Stimulated activated naive CD8-positive, alpha-beta T cell treated with anti-CD3 and anti-CD28 coated beads, Interleukin-15, amount 100 ng/mL, for 72 hours (primary cell): ENCODE data around the gene DLG4.
"Not testable (repeated sequence)": the region's sequence is repeated elsewhere in the genome, so short reads cannot be mapped to it uniquely, and the experiment has no call there.

Experiments used
- ATAC-seq: fragments of 150-1000 bp; cut with Tn5 transposase; 2 replicates; pipeline ENCODE4 v1.10.0; 2021; ENCODE audit warnings: mild to moderate bottlenecking, moderate library complexity
- DNase-seq, 2 donors: peaks; one replicate each; pipeline ENCODE4 v3.0.0; 2021 to 2022
- H3K27ac Mint-ChIP-seq, 2 donors: one replicate each; pipeline ENCODE4 v1.8.0; 2022; ENCODE audit warnings: mild to moderate bottlenecking in 2 of 2, mixed read lengths in 2 of 2, moderate library complexity in 2 of 2
- H3K27me3 Mint-ChIP-seq: one replicate; pipeline ENCODE4 v1.8.0; 2022; ENCODE audit warnings: mixed read lengths
- H3K4me1 Mint-ChIP-seq: one replicate; pipeline ENCODE4 v1.8.0; 2022; ENCODE audit warnings: mild to moderate bottlenecking, mixed read lengths
- H3K4me3 Mint-ChIP-seq, 2 donors: one replicate each; pipeline ENCODE4 v1.8.0; 2022; ENCODE audit warnings: mild to moderate bottlenecking in 2 of 2, mixed read lengths in 2 of 2, moderate library complexity in 1 of 2
- H3K9me3 Mint-ChIP-seq, 2 donors: one replicate each; pipeline ENCODE4 v1.8.0; 2022; ENCODE audit warnings: mixed read lengths in 2 of 2

The DLG4 gene

GRCh38 chr17:7252176-7253043 lies 32.8 kb upstream of the DLG4 start, which contains the start of gene ELP5:
ELP5 (plus strand) TSS chr17:7252215; CDS start chr17:7252551, 336 bp downstream.
- H3K4me3 Mint-ChIP-seq = peak within 1 kb of the TSS; percentile 94 to 99
- no peaks in the 10 kb centered on the region for H3K27me3 Mint-ChIP-seq
- DNase-seq (peak; percentile 92 to 93), ATAC-seq (peak; percentile 79)
- no peaks in the 10 kb centered on the region for H3K9me3 Mint-ChIP-seq
- H3K4me1 Mint-ChIP-seq = peaks cover 51% of the 10 kb centered on the region
- H3K27ac Mint-ChIP-seq = peak within 1 kb of the TSS; percentile 98 to 100

GRCh38 chr17:7251661-7252175 lies 32.1 kb upstream of the DLG4 start, which contains the start of gene CTDNEP1:
CTDNEP1 (minus strand) TSS chr17:7251734; CDS start chr17:7251296, 438 bp downstream.
- DNase-seq = peak; percentile 99 to 100
- Mint-ChIP-seq H3K27me3 (no peaks in the 10 kb centered on the region), H3K27ac (peak within 1 kb of the TSS; percentile 98 to 100), H3K4me3 (peak within 1 kb of the TSS; percentile 94 to 99), H3K4me1 (peaks cover 54% of the 10 kb centered on the region), H3K9me3 (no peaks in the 10 kb centered on the region)
- peak; percentile 96 for ATAC-seq

- ATAC-seq (peak; percentile 27), DNase-seq (no peak)
These were observed 31.3 kb upstream of the DLG4 start for GRCh38 chr17:7250695-7251627.

GRCh38 chr17:7249830-7250229 lies 30.2 kb upstream of the DLG4 start:
- Mint-ChIP-seq H3K4me1 (peaks cover 58% of the 10 kb centered on the region), H3K27me3 (no peaks in the 10 kb centered on the region), H3K9me3 (no peaks in the 10 kb centered on the region), H3K4me3 (peak overlapping the region; percentile 94 to 99), H3K27ac (peak overlapping the region in 1 of 2 donors; percentile 91)
- no peak for ATAC-seq
- no peak for DNase-seq

More at GRCh38 chr17:7250695-7251627, 31.3 kb upstream of the DLG4 start:
- H3K9me3 Mint-ChIP-seq = no peaks in the 10 kb centered on the region
- peak overlapping the region; percentile 94 to 99 for H3K4me3 Mint-ChIP-seq
- no peaks in the 10 kb centered on the region for H3K27me3 Mint-ChIP-seq
- peaks cover 60% of the 10 kb centered on the region for H3K4me1 Mint-ChIP-seq
- H3K27ac Mint-ChIP-seq = peak overlapping the region; percentile 97 to 98

- ATAC-seq (no peak), DNase-seq (no peak)
- Mint-ChIP-seq H3K27me3 (no peaks in the 10 kb centered on the region), H3K4me1 (peaks cover 52% of the 10 kb centered on the region), H3K9me3 (no peaks in the 10 kb centered on the region), H3K4me3 (peak overlapping the region; percentile 66 to 80), H3K27ac (peak overlapping the region in 1 of 2 donors; percentile 91)
These were observed 29.6 kb upstream of the DLG4 start for GRCh38 chr17:7249214-7249613.

- Mint-ChIP-seq H3K27me3 (no peaks in the 10 kb centered on the region), H3K4me1 (peaks cover 48% of the 10 kb centered on the region), H3K4me3 (peak overlapping the region; percentile 66 to 80), H3K9me3 (no peaks in the 10 kb centered on the region), H3K27ac (peak overlapping the region in 1 of 2 donors; percentile 40)
- DNase-seq (no peak), ATAC-seq (no peak)
These were observed 29.2 kb upstream of the DLG4 start for GRCh38 chr17:7248796-7249195.

GRCh38 chr17:7246779-7247178 lies 27.1 kb upstream of the DLG4 start:
- peak overlapping the region in 1 of 2 donors; percentile 74 for H3K27ac Mint-ChIP-seq

GRCh38 chr17:7243838-7244237 lies 24.2 kb upstream of the DLG4 start:
- not testable (repeated sequence) for ATAC-seq, H3K9me3 Mint-ChIP-seq, H3K27ac Mint-ChIP-seq, H3K27me3 Mint-ChIP-seq, H3K4me3 Mint-ChIP-seq, DNase-seq
- H3K4me1 Mint-ChIP-seq = peaks cover 55% of the 10 kb centered on the region

More at GRCh38 chr17:7246779-7247178, 27.1 kb upstream of the DLG4 start:
- no peaks in the 10 kb centered on the region for H3K9me3 Mint-ChIP-seq
- DNase-seq (no peak), ATAC-seq (no peak)
- no peak overlapping the region for H3K4me3 Mint-ChIP-seq
- H3K27me3 Mint-ChIP-seq = no peaks in the 10 kb centered on the region
- peaks cover 48% of the 10 kb centered on the region for H3K4me1 Mint-ChIP-seq

GRCh38 chr17:7243453-7243729 lies 23.8 kb upstream of the DLG4 start:
- DNase-seq = no peak
- peaks cover 50% of the 10 kb centered on the region for H3K4me1 Mint-ChIP-seq
- H3K27me3 Mint-ChIP-seq = no peaks in the 10 kb centered on the region
- ATAC-seq = no peak
- H3K4me3 Mint-ChIP-seq = peak overlapping the region; percentile 98 to 100
- H3K9me3 Mint-ChIP-seq = no peaks in the 10 kb centered on the region
- H3K27ac Mint-ChIP-seq = peak overlapping the region; percentile 41 to 94

GRCh38 chr17:7242717-7243452 lies 23.2 kb upstream of the DLG4 start:
- Mint-ChIP-seq H3K4me1 (peaks cover 50% of the 10 kb centered on the region), H3K9me3 (no peaks in the 10 kb centered on the region), H3K4me3 (peak overlapping the region; percentile 98 to 100), H3K27me3 (no peaks in the 10 kb centered on the region), H3K27ac (peak overlapping the region; percentile 96 to 99)
- DNase-seq (peak; percentile 90 to 91), ATAC-seq (peak; percentile 59)

- Mint-ChIP-seq H3K4me3 (peak within 1 kb of the TSS; percentile 98 to 100), H3K27ac (peak within 1 kb of the TSS; percentile 97 to 99), H3K9me3 (no peaks in the 10 kb centered on the region), H3K27me3 (no peaks in the 10 kb centered on the region), H3K4me1 (peaks cover 56% of the 10 kb centered on the region)
- DNase-seq (peak; percentile 91 to 92), ATAC-seq (peak; percentile 39)
These were observed 22.4 kb upstream of the DLG4 start, which contains the start of gene GABARAP for GRCh38 chr17:7241783-7242716. GABARAP (minus strand) TSS chr17:7242449; CDS start chr17:7242330, 119 bp downstream.

GRCh38 chr17:7241090-7241733 lies 21.6 kb upstream of the DLG4 start:
- Mint-ChIP-seq H3K27ac (peak overlapping the region; percentile 97 to 99), H3K4me3 (peak overlapping the region; percentile 98 to 100), H3K9me3 (no peaks in the 10 kb centered on the region), H3K27me3 (no peaks in the 10 kb centered on the region), H3K4me1 (peaks cover 57% of the 10 kb centered on the region)
- DNase-seq = no peak
- ATAC-seq = no peak

- no peaks in the 10 kb centered on the region for H3K27me3 Mint-ChIP-seq
- no peak for ATAC-seq
- no peak for DNase-seq
- peak overlapping the region in 1 of 2 donors; percentile 12 for H3K27ac Mint-ChIP-seq
- H3K9me3 Mint-ChIP-seq = no peaks in the 10 kb centered on the region
- peaks cover 64% of the 10 kb centered on the region for H3K4me1 Mint-ChIP-seq
- H3K4me3 Mint-ChIP-seq = peak overlapping the region; percentile 96 to 98
These were observed 20.7 kb upstream of the DLG4 start for GRCh38 chr17:7240375-7240774.
